SU-DHL-6 (cell line): ENCODE data around the gene POLR2C.

Source experiments
- CTCF ChIP-seq: fragments of 200-600 bp; sonication (generic); IDR thresholded peaks from one replicate; pipeline ENCODE4 v1.5.1; 2017; ENCODE audit warnings: antibody characterized with exemption, mild to moderate bottlenecking, low read length, moderate library complexity; ENCODE audit not compliant: insufficient read depth, poor library complexity, severe bottlenecking
- EZH2phosphoT487 ChIP-seq: fragments of 200-600 bp; sonication (generic), shearing (Covaris generic); conservative IDR thresholded peaks from 2 replicates; pipeline ENCODE4 v1.6.1; 2018; ENCODE audit warnings: mild to moderate bottlenecking, antibody characterized with exemption, low read length, moderate library complexity, mixed read lengths

- TF ChIP-seq CTCF, result no peak
- no peak for TF ChIP-seq EZH2phosphoT487
Measured at GRCh38 chr16:57432989-57433388, 29.5 kb upstream of the POLR2C start.
